Keratinocyte (primary cell): ENCODE data around the gene VTI1A.

Experiments used
- CTCF ChIP-seq, 3 experiments: IDR thresholded peaks in 1 of 3; conservative IDR thresholded peaks in 1 of 3; optimal IDR thresholded peaks in 1 of 3; 2 replicates in 2 of 3; 3 replicates in 1 of 3; pipeline versions ENCODE3 to v1.5.1; 2011; ENCODE audit warnings: low read length in 3 of 3, mild to moderate bottlenecking in 3 of 3, moderate library complexity in 2 of 3, control low read depth in 1 of 3, inconsistent platforms in 1 of 3; ENCODE audit not compliant: insufficient read depth in 2 of 3; ENCODE audit errors: extremely low read depth in 1 of 3
- EZH2 ChIP-seq: IDR thresholded peaks from one replicate; pipeline ENCODE4 v1.6.1; 2012; ENCODE audit warnings: inconsistent platforms, mild to moderate bottlenecking, low read length, moderate library complexity

DNA sequence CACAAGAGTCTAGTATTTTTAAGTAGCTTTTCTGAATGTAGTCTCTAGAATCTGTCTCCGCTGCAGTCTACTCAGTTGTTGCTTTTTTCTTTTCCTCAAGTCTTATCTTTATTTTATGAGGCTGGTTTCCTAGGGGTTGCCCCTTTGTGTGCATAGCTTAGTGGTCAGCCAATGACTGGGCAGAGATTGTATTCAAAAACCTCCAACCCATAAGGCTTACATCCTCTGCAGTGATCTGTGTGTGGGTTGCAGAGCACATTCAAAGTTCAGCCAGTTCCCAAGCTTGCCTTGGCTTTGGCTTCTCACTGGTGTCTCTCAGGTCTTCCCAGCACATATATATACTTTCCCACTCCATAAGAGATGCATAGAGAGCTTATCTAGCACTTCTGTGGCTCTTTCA, 343.0 kb downstream of the VTI1A start:
- TF ChIP-seq CTCF (optimal IDR thresholded peaks at IDR 0.05 in 1 of 3, IDR thresholded peaks at IDR 0.05 in 1 of 3, conservative IDR thresholded peaks at IDR 0.05 in 1 of 3; ENCODE audit: extremely low read depth in 1 of 3, insufficient read depth in 2 of 3, low read length in 3 of 3) (no peak), EZH2 (no peak)
